CD4-positive, alpha-beta T cell treated with Interleukin-2 at 100 ng/mL for 4 hours (primary cell): ENCODE results near the gene ZAP70.

Experiments
- DNase-seq: peaks from one replicate; pipeline ENCODE4 v3.0.0-alpha.2; 2020; ENCODE audit warnings: low spot score

Gene ZAP70

GRCh38 chr2:97717613-97717995, 4.2 kb downstream of the ZAP70 start:
- DNase-seq: no peak

DNA sequence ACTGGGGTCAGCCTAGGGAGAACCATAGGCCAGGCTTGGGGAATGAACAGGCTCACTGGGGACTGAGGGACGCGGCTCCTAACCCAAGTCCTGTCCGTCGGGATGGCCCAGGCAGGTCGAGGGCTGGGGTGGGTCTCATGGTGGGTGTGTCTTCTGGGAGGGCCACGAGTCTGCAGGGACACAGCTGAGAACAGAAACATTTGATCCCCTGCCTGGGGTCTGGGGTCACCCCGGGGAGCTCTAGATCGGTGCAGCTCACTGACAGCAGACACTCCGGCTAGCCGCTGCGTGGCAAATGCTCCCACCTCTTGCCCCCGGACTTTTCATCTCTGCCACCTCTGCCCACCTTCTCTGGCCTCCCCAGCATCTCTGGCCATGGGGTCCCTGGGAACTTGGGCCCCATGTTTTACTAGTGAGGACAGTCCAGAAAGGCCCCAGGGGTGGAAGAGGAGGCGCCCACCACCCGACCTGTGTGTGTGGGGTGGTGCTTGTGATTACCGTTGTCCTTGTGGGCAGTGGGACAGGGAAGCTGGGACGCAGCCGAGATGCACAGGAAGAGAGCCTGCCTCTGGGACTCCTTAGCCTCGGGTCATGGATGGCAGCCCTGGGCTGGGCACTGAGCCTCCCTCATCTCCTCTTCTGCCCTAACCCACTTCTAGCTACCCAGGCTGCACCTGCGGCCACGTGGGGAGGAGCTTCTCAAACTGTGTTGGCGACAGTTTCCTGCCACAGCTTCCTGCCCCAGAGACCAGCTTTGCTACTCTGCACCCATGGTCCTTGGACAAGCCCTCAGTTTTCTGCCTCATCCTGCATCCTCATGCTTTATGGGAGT, 4.9 kb downstream of the ZAP70 start:
- peak; percentile 75 for DNase-seq

DNA sequence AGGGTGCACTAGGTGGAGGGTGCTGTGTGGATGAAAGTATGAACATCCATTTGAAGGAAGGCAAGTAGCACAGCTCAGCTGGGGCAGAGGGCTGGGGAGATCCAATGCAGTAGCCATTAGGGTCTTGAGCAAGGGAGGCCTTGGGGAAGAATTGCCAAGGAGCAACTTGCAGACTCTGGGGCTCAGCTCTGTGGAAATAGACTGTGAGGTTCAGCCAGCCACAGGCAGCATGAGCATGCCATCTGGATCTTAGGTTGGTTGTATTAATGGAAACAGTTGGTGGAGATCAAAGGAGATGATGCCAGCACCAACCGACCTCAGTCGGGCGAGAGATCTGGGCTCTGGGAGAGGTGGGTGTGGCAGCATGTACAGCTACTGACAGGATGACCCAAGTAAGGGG, 5.6 kb downstream of the ZAP70 start:
- DNase-seq: no peak

GRCh38 chr2:97719362-97720155, 6.2 kb downstream of the ZAP70 start:
- no peak for DNase-seq

GRCh38 chr2:97720746-97721145, 7.4 kb downstream of the ZAP70 start:
- no peak for DNase-seq

DNA sequence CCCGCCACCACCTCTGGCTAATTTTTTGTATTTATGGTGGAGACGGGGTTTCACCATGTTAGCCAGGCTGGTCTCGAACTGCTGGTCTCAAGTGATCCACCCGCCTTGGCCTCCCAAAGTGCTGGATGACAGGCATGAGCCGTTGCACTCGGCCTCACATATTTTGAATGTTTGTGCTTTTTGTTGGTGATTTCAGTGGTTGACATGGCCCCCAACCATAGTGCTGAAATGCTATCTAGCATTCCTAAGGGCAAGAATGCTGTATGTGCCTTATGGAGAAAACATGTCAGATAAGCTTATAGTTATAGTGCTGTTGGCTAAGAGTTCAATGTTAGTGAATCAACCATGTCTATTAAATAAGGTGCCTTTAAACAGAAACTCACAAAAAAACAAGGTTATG, 8.9 kb downstream of the ZAP70 start:
- no peak for DNase-seq

- DNase-seq: no peak
Measured at GRCh38 chr2:97723156-97724072, 10.0 kb downstream of the ZAP70 start.

GRCh38 chr2:97724073-97724410, 10.7 kb downstream of the ZAP70 start:
- DNase-seq: no peak

DNA sequence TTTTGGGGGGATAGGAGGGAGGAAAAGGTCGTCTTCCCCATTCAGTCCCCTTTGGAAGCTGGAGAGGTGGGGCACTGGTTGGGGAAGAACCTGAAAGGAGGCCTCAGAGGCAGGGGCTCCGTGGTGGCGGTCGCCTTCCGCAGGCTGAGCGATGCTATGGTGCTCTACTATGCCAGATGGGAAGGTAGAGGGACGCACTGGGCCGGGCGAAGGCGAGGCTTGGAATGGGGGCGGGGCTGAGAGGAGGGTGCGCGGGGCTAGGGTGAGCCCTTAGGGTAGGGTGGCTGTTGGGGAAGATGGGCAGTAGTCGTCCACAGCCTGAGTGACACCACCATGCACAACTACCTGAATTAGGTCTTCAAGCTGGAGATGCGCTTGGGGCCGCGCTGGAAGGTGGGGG, 11.1 kb downstream of the ZAP70 start:
- DNase-seq: no peak

DNA sequence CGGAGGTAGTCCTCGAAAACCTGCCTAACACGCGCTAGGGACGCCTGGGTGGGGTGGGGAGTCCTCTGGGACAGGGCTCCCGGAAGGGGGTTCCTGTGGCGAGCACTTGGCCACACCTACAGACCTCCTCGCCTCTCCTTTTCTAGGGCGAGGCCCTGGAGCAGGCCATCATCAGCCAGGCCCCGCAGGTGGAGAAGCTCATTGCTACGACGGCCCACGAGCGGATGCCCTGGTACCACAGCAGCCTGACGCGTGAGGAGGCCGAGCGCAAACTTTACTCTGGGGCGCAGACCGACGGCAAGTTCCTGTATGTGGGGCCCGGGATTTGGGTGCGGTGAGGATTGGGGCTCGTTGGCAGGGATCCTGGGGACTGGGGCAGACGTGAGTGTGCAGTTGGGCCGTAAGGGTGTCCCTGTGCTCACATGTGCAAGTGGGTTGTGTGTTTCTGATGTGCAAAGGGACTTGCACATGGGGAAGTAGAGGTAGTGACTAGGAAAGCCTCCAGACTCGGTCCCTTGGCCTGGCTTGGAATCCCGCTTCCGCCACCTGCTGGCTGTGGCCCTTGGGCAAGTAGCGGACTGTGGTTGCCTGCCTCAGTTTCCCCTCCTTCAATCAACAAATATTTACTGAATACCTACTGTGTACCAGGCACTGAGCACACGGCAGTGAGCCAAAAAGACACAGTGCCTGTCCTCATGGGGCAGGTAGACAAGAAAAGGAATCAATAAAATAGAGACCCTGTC, 11.7 kb downstream of the ZAP70 start:
- no peak for DNase-seq

- no peak for DNase-seq
Measured at GRCh38 chr2:97726261-97727064, 13.1 kb downstream of the ZAP70 start.

DNA sequence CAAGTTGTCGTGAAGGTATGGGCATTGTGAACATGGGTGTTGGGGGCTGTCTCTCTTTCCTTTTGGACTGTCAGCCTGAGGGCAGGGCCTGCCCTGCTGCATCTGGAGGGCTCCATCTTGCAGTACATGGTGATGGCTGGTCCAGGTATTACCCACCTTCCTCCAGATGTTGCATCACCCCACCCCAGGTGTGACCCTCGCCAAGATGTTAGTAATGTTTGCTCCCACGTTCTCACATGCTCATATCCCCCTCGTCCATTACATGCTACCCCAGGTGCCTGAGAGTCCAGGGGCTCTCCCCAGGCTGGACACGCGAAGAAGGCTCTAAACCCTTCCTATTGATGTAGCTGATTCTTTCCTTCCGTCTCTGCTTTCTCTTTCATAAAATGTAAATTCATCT, 13.9 kb downstream of the ZAP70 start:
- no peak for DNase-seq

DNA sequence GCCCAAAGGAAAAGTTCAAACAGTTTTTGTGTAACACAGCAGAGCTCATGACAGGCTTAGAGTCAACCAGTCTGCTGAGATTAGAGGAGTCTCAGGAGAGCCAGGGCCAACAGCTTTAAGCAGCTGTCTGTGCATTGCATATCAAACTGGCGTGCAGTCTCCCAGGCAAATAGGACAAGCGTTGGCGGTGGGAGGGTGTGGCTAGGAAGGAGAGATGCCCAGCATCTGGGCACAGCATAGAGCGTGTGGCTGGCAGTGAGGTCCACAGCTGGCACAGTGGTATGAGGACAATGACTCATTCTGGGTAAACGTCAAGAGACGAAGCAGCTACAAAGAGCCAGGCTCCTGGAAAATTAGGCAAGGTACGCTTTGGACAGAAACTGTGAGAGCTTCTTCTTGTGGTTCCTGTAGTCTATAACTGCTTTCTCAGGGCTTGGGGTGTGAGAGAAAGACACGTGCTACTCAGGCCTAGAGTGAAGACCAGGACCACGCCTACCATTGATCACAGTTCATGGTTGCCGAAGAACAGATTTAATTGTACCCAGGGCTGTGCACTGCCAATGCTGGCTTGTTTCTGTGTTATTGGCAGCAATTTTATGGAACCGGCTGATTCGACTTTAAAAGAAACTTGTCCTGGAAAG, 14.8 kb downstream of the ZAP70 start:
- peak; percentile 39 for DNase-seq

DNA sequence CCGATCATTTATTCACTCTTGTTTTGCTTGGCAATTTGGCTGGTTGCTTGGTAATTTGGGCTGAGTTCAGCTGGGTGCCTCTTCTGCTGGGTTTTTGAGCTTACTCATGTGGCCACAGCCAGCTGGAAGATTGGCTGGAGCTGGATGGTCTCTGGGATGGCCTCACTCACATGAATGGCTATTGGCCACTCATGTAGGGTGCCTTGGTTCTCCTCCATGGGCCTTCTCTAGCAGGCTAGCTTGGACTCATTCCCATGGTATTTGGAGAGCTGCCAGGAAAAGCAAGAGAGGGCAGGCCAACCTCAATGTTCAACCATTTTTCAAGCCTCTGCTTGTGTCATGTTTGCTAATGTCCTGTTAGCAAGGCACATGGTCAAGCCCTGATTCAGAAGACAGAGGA, 16.9 kb downstream of the ZAP70 start:
- no peak for DNase-seq

GRCh38 chr2:97731274-97732020, 18.1 kb downstream of the ZAP70 start:
- no peak for DNase-seq

GRCh38 chr2:97732436-97733340, 19.3 kb downstream of the ZAP70 start:
- DNase-seq: no peak

DNA sequence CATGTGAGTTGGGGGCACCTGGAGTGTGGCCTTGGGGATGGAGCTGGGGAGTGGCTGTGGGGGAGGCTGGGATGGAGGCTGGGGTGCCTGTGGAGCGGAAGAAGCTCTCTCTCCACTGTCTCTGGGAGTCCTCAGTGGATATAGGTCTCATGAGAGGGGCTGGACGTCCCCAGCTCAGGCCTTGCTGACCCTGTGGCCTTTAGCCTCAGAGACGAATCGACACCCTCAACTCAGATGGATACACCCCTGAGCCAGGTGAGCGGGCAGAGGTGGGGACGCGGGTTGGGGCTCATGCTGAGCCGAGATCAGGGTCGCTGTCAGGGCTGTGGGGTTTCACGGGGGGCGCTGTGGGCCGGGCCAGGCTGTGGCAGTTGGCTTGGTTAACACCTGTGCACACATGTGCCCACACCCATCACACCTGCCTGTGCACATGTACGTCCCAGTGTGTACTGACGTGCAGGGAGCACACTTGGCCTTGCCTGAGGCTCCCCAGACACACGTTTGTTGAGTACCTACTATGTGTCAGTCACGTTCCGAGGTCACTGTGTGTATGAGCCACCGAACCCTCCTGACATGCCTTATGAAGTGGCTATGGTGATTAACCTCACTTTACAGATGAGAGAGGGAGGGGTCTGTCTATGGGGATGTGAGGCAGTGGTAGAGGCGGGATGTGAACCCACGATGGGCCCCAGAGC, 20.1 kb downstream of the ZAP70 start:
- DNase-seq: no peak
